Lung (tissue), 12 donors: ENCODE data around the gene HTRA3. TPM values are rescaled to one million over a fixed set of nuclear protein-coding genes. Genes with fewer than 3 reads are reported as not detected.

Experiments used
- ATAC-seq: fragments of 200-7000 bp; cut with Tn5 transposase; one replicate; pipeline ENCODE4 v1.9.1; 2020; ENCODE audit warnings: moderate number of reproducible peaks; ENCODE audit not compliant: insufficient read depth, low FRiP score
- DNase-seq, 3 donors: peaks; one replicate each; pipeline ENCODE4 v3.0.0-alpha.2; 2013 to 2017
- H3K27ac ChIP-seq, 2 donors: one replicate each; pipeline ENCODE4 v1.5.1; 2013; ENCODE audit warnings: mild to moderate bottlenecking in 2 of 2, moderate library complexity in 2 of 2, control low read depth in 1 of 2, inconsistent platforms in 1 of 2, low read depth in 1 of 2, low read length in 1 of 2
- H3K27me3 ChIP-seq, 3 donors: one replicate each; pipeline ENCODE4 v1.5.1; 2013; ENCODE audit warnings: low read length in 2 of 3; ENCODE audit not compliant: control insufficient read depth in 3 of 3, insufficient read depth in 3 of 3
- H3K36me3 ChIP-seq, 4 donors: one replicate each; pipeline ENCODE4 v1.5.1; 2013; ENCODE audit warnings: low read length in 4 of 4, mild to moderate bottlenecking in 1 of 4, moderate library complexity in 1 of 4; ENCODE audit not compliant: control insufficient read depth in 4 of 4, insufficient read depth in 4 of 4
- H3K4me1 ChIP-seq, 5 donors: one replicate each; pipeline ENCODE4 v1.5.1; 2013; ENCODE audit warnings: low read length in 5 of 5, mild to moderate bottlenecking in 2 of 5, moderate library complexity in 1 of 5; ENCODE audit not compliant: control insufficient read depth in 5 of 5, insufficient read depth in 5 of 5
- H3K4me3 ChIP-seq: one replicate; pipeline ENCODE4 v1.5.1; 2013; ENCODE audit warnings: mild to moderate bottlenecking, control low read depth, moderate library complexity
- H3K9ac ChIP-seq, 2 donors: one replicate each; pipeline ENCODE4 v1.5.1; 2013; ENCODE audit warnings: low read length in 2 of 2, control low read depth in 1 of 2; ENCODE audit not compliant: insufficient read depth in 1 of 2
- H3K9me3 ChIP-seq, 4 donors: one replicate each; pipeline ENCODE4 v1.5.1; 2013; ENCODE audit warnings: low read length in 3 of 4, mild to moderate bottlenecking in 1 of 4, moderate library complexity in 1 of 4; ENCODE audit not compliant: control insufficient read depth in 4 of 4, insufficient read depth in 3 of 4
- CTCF ChIP-seq: IDR thresholded peaks from 2 replicates; pipeline ENCODE4 v1.5.1; 2012; ENCODE audit warnings: mild to moderate bottlenecking; ENCODE audit errors: control extremely low read depth, extremely low read depth
- WGBS, 2 donors: extraction: QIAGEN DNeasy Blood & Tissue Kit; methylation state at CpG; one replicate each; pipeline ENCODE4 v1.1.7; 2013; 5-methylcytosine and 5-hydroxymethylcytosine counted together
- polyA plus RNA-seq, 2 donors: library from polyadenylated mRNA; stranded (reverse); fragments of 200-250 nt; gene quantifications; one replicate each; pipeline ENCODE4 v1.2.1, GENCODE V29; 2013
- total RNA-seq, 2 donors: library from RNA; depleted of rRNA in 1 of 2; stranded (reverse); fragments of >200 nt in 1 of 2; gene quantifications; one replicate each; pipeline ENCODE4 v1.2.1, GENCODE V29; 2014 to 2021
- donor health status: control.
- donor health status: control.
- donor health status: Bipolar disorder and iron deficiency.
- donor health status: healthy.
- donor health status: DM: yes; HTN: yes; CAD: no.

HTRA3 gene
- total and polyA plus RNA-seq, 4 donors = 9.5 to 23.5 (median 17.8) TPM

DNA sequence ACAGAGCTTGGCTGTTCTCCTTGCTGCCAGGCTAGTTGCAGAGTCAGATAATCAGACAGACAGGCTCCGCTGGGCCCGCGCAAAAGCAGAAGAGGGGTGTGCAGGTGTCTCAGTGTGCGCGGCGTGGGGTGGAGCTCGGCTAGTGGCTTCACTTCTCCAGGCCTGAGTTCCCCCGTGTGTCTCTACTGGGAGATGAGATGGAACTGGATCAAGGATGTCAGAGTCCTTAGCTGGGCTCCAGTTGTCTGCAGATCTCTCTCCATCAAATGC, 21.1 kb downstream of the HTRA3 start:
- H3K27me3 ChIP-seq = no peaks in the 10 kb centered on the region
- ATAC-seq (no peak), DNase-seq (no peak)
- no peak overlapping the region for H3K4me3 ChIP-seq
- H3K9me3 ChIP-seq = no peaks in the 10 kb centered on the region
- no peak overlapping the region for H3K27ac ChIP-seq
- no peak overlapping the region for H3K9ac ChIP-seq
- TF ChIP-seq CTCF = no peak
- WGBS, 2 donors = 77 to 92% methylated on average over 8 of the region's 8 CpGs
- H3K36me3 ChIP-seq = peaks cover 0 to 5% (median 2%) of the 10 kb centered on the region in 4 donors
- no peaks in the 10 kb centered on the region for H3K4me1 ChIP-seq

DNA sequence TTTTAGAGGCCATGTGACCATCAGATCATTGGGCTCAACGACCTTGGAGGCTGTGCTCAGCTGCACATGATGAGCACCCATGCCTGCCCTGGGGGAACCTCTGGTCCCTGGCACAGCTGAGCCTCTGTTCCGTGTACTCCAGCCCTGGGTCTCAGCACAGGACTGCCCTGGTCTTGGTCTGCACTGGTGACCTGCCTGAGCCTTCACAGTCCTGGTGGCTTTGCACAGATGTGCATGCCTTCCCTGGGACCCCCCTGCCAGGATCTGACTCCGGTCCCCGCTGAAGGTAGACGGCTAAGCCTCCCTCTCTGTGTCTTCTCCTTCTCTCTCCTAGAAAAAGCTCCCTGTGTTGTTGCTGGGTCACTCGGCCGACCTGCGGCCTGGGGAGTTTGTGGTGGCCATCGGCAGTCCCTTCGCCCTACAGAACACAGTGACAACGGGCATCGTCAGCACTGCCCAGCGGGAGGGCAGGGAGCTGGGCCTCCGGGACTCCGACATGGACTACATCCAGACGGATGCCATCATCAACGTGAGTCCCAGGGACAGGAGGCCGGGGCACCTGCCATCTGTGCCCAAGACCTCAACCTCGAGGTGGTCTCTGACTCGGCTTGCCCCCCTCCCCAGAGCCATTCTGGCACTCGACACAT, 21.6 kb downstream of the HTRA3 start:
- TF ChIP-seq CTCF = no peak
- Histone ChIP-seq H3K27me3 (no peaks in the 10 kb centered on the region), H3K36me3 (peaks cover 0 to 5% (median 2%) of the 10 kb centered on the region in 4 donors), H3K27ac (no peak overlapping the region), H3K9ac (no peak overlapping the region), H3K4me1 (no peaks in the 10 kb centered on the region), H3K4me3 (no peak overlapping the region), H3K9me3 (peaks cover 0 to 2% (median 0%) of the 10 kb centered on the region in 4 donors)
- DNase-seq = no peak
- WGBS, 2 donors = 87 to 93% methylated on average over 21 of the region's 21 CpGs
- ATAC-seq = no peak

- no peak overlapping the region for H3K27ac ChIP-seq
- ATAC-seq (no peak), DNase-seq (no peak)
- peaks cover 0 to 5% (median 2%) of the 10 kb centered on the region in 4 donors for H3K36me3 ChIP-seq
- no peak overlapping the region for H3K4me3 ChIP-seq
- WGBS, 2 donors = 90 to 93% methylated on average over 19 of the region's 19 CpGs
- peaks cover 0 to 2% (median 0%) of the 10 kb centered on the region in 4 donors for H3K9me3 ChIP-seq
- H3K9ac ChIP-seq = no peak overlapping the region
- no peak for TF ChIP-seq CTCF
- no peaks in the 10 kb centered on the region for H3K27me3 ChIP-seq
- H3K4me1 ChIP-seq = no peaks in the 10 kb centered on the region
These were observed 22.3 kb downstream of the HTRA3 start for GRCh38 chr4:8291701-8292477.
